ENCODE measurements around the gene RHBG. TPM values are rescaled to one million over a fixed set of nuclear protein-coding genes. Genes with fewer than 3 reads are reported as not detected.
A peak's percentile ranks its signal among the peaks of the same experiment; 100 is the strongest.

RHBG gene
- polyA plus RNA-seq, 3 donors: 9.3 to 18.3 (median 11.8) TPM

DNA sequence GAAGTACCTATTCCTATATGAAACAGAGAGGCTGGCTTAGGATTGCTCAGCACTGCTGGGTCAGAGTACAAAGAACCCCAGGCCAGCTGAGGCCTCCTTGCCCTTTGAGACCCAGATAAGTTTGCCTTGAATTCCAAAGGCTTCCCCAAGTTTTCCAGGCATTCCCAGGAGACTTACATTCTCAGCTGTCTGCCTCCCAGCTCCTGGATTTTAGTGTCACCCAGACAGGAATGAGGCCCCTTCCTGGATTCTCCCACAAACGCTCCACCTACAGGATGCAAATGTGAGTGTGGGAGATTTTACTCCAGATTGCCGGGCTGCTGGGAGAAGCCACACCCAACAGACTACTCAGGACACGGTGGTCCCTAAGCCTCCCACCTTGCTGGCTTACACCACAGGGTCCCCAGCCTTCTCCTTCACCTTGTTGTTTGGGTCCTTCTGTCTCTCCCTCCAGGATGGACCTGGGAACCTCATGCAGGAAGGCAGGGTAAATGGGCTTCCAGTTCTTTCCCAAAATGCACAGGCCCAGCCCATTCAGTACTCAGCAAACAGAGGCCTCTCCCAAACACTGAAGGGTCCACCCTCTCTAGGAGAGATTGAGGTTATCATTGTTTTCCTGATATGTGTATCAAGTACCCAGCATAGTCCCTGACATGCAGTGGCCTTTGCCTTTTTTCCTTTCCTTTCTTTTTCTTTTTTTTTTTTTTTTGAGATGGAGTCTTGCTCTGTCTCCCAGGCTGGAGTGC, 10.6 kb downstream of the RHBG start:
- no peak for DNase-seq (ENCODE audit: extremely low read depth in 1 of 11, low read depth in 9 of 11, low spot score in 4 of 11)

DNA sequence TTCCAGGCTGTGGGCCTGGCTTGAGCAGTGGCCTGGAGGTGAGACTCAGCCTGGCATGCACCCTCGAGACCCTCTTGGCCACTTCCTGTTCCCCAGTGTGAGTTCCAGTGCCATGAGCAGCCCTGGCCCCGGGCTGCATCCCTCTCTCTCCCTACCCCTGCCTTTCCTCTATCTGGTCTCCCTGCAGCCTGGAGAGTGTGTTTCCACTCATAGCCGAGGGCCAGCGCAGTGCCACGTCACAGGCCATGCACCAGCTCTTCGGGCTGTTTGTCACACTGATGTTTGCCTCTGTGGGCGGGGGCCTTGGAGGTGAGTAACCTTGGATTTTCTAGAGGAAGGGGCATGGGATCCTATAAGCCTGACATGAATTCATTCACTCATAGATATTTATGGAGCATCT, 13.6 kb downstream of the RHBG start:
- DNase-seq (ENCODE audit: extremely low read depth in 1 of 11, low read depth in 9 of 11, low spot score in 4 of 11): no peak

DNA sequence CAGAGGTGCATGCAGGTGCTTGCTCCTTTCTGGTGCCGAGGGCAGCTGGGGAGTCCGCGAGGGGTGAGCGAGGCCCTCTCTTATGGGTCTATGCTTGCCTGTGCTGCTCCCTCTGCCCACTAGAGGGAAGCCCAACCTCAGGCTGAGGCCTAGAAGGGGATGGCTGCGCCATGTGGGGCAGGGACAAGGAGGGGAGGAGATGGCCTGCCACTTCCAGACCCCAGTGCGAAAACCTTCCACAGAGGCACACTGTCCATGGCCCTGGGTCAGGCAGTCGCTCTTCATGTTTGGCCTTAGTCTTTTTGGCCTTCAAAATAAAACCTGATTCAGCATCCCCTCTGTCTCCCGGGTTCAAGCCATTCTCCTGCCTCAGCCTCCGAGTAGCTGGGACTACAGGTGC, 14.0 kb downstream of the RHBG start:
- peak in 1 of 11 donors; percentile 45 for DNase-seq (ENCODE audit: extremely low read depth in 1 of 11, low read depth in 9 of 11, low spot score in 4 of 11)

DNA sequence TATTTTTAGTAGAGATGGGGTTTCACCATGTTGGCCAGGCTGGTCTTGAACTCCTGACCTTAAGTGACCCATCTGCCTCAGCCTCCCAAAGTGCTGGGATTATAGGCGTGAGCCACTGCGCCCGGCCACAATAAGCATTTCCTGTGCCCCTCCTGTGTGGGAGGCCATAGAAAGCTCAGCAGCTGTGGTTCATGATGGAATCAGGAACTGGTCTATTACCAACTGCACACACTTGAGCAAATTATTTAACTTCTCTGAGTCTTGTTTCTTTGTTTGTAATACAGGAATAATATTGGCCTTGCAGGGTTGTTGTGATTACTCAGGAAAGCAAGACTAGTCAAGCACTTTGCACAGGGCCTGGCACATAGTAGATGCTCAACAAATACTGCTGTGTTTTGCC, 15.0 kb downstream of the RHBG start:
- no peak for DNase-seq (ENCODE audit: extremely low read depth in 1 of 11, low read depth in 9 of 11, low spot score in 4 of 11)

DNA sequence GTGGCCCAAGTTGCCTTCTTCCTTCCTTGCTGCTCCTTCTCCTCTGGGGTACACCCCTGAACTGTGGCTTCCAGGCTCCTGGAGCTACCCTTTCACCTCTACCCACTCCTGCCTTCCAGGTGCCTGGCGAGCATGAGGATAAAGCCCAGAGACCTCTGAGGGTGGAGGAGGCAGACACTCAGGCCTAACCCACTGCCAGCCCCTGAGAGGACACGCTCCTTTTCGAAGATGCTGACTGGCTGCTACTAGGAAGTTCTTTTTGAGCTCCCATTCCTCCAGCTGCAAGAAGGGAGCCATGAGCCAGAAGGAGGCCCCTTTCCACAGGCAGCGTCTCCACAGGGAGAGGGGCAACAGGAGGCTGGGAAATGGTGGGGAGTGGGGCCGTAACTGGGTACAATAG, 15.6 kb downstream of the RHBG start:
- DNase-seq (ENCODE audit: extremely low read depth in 1 of 11, low read depth in 9 of 11, low spot score in 4 of 11): no peak

DNA sequence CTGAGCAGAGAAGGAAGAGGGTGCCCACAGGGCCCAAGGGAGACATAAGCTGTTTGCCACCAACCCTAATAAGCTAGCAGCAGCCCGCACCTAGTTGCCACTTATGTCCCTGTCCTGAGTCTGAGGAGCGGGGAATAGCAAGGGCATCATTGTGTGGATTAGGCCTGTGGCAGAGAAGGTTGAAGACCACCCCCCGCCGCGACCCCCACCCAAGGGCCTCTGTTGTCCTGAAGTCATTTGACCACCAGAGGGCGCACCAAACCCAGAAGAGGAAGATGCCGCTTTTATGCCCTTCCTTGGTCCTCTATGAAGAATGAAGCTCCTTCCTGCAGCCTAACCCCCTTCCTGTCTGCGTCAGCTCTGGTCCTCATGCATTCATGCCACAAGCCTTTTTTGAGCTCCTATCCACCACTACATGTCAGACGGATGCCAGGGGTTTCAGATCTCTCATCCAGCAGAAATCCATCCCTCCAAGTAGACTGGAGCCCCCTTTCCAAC, 16.6 kb downstream of the RHBG start:
- DNase-seq (ENCODE audit: extremely low read depth in 1 of 11, low read depth in 9 of 11, low spot score in 4 of 11): peak in 10 of 11 donors; percentile 29 to 59 (median 51)

DNA sequence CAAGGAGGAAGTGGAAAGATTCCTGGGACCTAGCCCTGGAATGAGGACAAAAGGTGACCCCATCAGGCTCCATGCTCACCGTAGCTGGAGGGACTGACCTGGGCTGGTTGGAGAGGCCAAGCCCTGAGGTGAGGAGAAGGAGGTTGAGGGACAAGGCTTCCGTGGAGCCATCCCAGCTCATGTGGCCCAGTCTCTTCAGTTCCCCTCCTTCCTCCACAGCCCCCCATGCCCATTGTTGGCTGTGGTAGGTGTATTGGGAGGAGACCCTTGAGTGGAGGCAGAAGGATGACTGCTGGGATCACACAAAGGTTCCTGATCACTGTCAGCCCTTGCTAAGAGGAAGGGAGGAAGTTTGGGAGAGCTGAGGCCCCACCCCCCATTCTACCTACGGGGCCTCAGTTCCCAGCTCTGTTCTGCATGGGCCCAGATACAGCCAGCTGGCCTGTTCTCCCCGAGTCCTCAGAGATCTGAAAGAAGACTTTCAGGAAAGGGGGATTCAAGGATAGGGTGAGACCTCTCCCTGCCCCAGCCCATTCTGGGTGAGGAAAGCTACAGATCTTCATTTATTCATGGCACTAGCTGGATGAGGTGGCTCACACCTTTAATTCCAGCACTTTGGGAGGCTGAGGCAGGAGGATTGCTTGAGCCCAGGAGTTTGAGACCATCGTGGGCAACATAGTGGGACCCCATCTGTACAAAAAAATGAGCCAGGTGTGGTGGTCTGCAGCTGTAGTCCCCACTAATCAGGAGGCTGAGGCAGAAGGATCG, 17.3 kb downstream of the RHBG start:
- no peak for DNase-seq (ENCODE audit: extremely low read depth in 1 of 11, low read depth in 9 of 11, low spot score in 4 of 11)

DNA sequence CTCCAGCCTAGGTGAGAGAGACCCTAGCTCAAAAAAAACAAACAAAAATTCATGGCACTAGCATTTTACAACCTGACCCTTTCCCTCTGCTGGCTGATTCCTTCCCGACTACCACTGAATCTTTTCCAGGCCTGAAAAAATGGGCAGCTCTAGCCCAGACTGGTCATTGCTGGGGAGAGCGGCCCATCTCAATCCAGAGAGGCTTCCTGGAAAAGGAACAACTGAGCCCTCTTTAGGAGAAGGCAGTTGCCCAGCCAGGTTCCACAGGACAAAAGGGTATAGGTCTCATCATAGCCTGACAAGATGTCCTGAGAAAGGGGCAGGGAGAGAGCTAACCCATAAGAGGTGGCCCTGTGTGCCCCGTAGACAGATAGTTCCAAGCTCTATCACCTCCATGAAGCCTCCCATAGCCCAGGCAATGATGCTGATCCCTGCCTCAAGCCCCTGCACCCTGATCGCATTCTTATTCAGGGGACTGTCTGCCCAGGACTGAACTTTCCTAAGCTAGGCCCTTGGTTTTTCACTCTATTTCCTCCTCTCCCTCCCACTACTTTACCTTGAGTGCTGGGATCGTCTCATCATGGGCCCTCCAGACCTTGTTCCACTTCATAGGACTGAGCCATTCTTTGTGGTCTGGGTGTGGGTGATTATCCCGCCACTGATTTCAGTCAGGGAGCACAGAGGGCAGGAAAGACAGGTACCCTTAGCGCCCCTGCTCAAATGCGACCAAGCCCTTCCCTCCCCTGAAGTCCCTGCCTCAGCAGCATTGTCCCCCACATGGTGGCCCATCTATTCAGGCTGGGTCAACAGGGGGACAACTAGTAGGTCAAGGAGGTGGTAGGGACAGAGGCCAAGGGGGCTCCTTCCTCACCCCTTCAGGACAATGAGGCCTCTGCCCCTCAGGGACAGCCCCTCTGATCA, 18.2 kb downstream of the RHBG start:
- DNase-seq (ENCODE audit: extremely low read depth in 1 of 11, low read depth in 9 of 11, low spot score in 4 of 11): no peak

DNA sequence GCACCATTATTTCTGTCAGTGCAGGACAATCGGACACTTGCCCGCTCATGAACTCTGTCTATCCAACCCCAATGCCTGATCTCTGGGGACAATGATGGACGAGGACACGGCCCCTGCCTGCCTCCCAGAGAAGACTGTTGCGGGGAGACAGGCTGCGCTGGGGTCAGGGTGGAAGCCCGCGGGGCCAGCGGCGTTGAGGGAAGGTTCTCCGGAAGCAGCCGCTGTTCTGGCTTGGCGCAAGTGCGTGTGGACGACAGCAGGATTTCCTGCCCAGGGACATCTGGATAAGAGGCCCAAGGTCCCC, 18.8 kb downstream of the RHBG start:
- DNase-seq (ENCODE audit: extremely low read depth in 1 of 11, low read depth in 9 of 11, low spot score in 4 of 11): no peak

DNA sequence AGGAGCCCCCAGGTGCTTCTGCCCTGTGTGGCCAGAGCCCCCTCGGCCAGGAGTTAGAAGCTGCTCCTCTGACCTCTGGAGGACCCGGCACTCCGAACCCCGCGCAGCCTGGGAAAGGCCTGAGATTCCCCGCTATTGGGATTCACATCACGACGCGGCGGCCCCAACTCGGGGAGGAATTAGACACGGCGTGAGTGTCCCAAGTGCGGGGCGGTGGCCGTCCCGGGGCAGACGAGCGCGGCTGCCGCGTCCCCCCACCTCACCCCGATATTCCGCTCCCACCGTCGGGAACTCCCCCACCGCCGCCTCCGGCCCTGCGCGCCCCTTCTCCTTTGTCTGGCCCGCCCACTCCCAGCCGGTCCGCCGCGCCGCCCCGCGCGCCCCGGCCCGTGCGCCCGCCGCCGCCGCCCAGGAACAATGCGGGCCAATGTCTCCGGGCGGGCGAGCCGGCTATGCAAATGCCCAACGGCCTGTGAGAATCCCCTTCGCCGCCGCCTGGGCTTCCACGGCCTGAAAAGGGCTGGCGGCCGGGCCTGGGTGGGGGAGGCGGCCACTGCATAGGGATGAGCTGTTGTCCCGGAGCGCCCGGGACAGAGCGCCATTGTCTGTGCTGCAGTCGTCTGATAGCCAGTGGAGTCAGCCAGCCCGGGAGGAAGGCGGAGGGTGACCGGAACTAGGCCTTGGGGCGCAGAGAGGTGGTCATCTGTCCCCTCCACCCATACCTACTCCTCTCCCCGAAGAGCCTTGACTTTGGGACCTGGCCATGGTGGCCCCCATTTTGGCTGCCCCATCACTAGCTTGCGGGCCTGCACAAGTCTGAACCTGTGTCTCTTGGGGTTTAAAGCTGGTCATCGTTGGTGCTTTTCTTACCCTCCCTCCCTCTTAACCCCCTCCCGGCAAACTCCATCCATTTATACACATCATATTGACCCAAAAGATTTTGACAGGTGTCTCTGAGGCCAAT, 19.4 kb downstream of the RHBG start:
- DNase-seq (ENCODE audit: extremely low read depth in 1 of 11, low read depth in 9 of 11, low spot score in 4 of 11): no peak

DNA sequence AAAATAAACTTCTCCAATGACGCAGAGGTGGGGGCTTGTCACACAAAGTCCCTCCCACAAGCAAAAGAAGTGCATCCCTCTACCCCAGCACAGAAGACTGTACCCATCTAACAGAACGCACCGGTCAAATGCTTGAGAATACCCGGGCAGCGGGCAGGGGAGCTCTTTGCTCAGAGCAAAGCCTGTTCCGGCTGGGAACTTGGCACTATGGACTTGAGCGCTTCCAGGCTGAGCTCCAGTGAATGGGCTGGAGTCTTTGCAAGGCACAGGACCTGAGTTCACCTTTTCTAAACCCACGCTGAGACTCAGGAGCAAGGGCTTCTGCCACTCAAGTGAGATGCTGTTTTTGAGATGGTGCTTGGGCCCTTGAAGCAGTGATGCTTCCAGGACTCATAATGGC, 20.3 kb downstream of the RHBG start:
- no peak for DNase-seq (ENCODE audit: extremely low read depth in 1 of 11, low read depth in 9 of 11, low spot score in 4 of 11)

DNA sequence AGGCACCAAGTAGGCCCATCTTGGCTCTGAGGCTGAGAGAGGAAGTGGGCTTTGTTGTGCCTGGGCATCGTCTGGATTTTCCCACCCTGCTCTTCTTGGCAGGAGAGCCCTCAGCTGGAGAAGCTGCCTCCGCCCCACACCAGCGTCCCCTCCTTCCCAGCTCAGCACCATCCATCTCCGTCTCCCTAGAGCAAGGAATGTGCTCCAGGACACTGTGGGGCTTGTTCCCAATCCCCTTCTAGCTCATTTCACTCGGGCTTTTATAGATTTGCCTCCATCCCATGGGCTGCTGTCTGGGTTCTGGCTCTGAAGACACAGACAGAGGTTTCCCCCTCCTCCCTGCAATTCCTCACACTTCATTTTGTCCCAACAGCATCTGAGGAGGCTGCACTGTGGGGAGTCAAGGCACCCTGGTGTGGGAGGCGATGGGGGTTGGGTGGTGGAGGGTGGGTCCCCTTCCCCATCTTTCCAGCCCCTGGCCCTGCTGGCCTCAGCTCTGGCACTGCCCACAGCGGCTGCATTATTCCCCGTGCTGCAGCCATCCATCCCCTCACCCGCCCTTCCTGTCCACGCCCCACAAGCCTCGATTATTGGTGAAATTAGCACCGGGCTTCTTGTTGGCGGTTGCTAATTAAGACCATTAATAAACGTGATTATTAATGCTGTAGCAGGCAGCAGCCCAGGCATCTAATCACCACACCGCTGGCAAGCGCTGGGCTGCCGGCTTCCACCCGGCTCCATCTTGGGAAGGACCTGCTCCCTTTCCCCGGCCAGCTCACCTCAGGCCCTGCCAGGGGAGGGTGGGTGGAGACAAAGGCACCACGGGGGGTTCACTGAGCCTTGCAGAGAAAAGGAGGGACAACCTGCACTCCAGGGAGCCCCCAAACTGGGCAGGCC, 21.7 kb downstream of the RHBG start:
- no peak for DNase-seq (ENCODE audit: extremely low read depth in 1 of 11, low read depth in 9 of 11, low spot score in 4 of 11)

DNA sequence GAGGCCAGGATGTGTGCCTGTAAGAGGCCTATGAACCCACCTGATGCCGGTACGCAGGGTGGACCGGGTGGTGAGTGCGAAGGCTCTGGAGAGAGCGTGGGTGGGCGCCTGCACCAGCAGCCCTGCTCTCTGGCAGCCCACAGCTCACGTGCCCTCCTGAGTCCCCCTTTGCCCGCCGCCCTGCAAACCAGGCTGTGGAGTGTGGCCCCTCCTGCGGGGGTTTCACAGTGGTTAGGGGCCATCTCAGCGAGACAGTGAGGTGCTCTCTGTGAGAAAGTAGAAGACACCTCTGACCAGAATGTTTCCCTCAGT, 22.3 kb downstream of the RHBG start:
- DNase-seq (ENCODE audit: extremely low read depth in 1 of 11, low read depth in 9 of 11, low spot score in 4 of 11): no peak

DNA sequence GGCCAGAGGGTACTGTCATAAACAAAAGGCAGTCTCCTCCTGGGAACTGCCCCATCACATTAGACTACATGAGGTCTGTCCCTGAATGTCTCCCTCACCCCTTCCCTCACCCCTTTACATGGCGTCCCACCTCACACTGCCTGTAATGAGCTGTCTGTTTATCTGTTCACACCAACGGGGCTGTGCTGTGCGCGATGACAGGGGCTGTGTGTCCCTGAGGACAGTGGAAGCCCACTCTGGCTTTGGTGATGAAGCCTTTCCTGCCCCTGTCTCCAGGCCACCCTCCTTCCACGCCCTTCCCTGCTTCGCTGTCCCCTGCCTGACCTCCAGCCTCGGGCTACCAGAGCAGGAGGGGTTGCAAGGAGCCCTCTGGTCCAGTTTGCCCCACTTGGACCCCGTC, 22.7 kb downstream of the RHBG start:
- no peak for DNase-seq (ENCODE audit: extremely low read depth in 1 of 11, low read depth in 9 of 11, low spot score in 4 of 11)

DNA sequence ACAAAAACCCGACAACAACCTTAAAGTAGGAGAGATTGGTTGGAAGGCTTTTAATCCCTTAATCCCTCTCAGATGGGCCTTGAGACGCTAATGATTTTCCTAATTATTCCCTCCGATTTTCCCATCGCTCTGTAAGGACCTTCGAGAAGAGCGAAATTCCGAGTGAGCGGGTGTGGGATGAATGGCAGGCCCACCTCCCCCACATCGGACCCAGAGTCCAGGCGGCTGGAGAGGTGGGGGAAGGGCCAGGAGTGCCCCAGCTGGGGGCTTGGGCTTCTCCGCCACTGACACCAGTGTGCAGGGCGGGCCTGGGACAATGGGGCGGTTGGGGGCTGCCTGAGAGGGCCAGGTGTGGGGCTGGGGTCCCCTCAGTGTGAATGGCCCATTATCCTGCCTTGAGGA, 23.4 kb downstream of the RHBG start:
- DNase-seq (ENCODE audit: extremely low read depth in 1 of 11, low read depth in 9 of 11, low spot score in 4 of 11): no peak

DNA sequence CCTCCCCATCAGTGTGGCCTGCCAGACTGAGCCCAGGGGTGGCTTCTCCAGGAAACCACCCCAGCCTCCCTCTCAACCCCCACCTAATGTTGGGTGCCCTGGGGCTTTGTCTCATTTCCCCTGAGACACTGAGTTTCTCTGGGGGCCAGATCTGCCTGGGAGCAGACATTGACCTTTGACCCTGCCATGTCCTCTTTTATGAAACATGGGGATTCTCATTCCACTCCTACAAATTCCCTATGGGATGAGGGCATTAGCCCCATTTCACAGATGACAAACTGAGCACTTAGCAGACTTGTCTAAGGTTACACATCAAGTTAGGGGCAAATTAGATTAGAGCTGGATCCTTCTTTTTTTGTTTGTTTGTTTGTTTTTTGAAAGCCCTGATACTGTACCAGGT, 24.1 kb downstream of the RHBG start:
- DNase-seq (ENCODE audit: extremely low read depth in 1 of 11, low read depth in 9 of 11, low spot score in 4 of 11): no peak

DNA sequence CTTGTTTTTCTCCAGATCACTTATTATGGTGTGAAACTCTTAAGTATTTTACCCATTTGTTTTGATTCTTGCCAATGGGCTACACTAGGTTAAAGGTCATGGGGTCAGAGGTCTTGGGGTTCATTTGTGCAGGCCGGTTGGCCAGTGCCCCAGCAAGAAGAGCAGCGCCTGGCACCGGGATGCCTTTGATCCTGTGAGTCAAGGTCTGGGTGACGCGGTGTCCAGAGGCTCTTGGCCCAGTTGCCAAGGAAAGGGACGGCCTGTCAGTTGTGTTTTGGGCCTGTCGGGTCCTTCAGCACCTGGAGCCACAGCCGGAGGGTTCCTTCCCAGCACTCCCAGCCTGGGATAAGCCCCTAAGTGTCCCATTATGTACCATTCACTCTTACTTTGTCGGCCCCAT, 25.1 kb downstream of the RHBG start:
- no peak for DNase-seq (ENCODE audit: extremely low read depth in 1 of 11, low read depth in 9 of 11, low spot score in 4 of 11)

All from renal cortex interstitium (tissue), 11 donors.